T-helper 1 cell treated with Interleukin-12 subunit alpha and Interleukin-12 subunit beta and Interleukin-4 antibody, amounts not matched to agents 30 ng/mL and 1 ng/mL, for 36 hours (primary cell): ENCODE data around the gene EPHA7. TPM values are rescaled to one million over a fixed set of nuclear protein-coding genes. Genes with fewer than 3 reads are reported as not detected.

ENCODE experiments used
- intact Hi-C: fragments of 100-400 bp; cut with micrococcal nuclease; formaldehyde crosslinking; loops from one replicate; pipeline ENCODE4 v1.15.1; 2024
- total RNA-seq: library from RNA; stranded (reverse); gene quantifications from 2 replicates; pipeline ENCODE4 v1.2.3, GENCODE V29; 2022

The EPHA7 gene
- total RNA-seq, 1 donor from 2014 or later: not detected

- intact Hi-C loops: no loop called here
These were observed 25.7 kb downstream of the EPHA7 start for GRCh38 chr6:93393554-93394074.

GRCh38 chr6:93392797-93393196, 26.6 kb downstream of the EPHA7 start:
- intact Hi-C loops: no loop called here

GRCh38 chr6:93391965-93392364, 27.4 kb downstream of the EPHA7 start:
- intact Hi-C loops: no loop called here

- intact Hi-C loops: no loop called here
These were observed 30.2 kb downstream of the EPHA7 start for GRCh38 chr6:93389192-93389591.

GRCh38 chr6:93388070-93388469, 31.3 kb downstream of the EPHA7 start:
- intact Hi-C loops: no loop called here

GRCh38 chr6:93376026-93376540, 43.3 kb downstream of the EPHA7 start:
- intact Hi-C loops: no loop called here

GRCh38 chr6:93373445-93373844, 45.9 kb downstream of the EPHA7 start:
- intact Hi-C loops: no loop called here

GRCh38 chr6:93371756-93372155, 47.6 kb downstream of the EPHA7 start:
- intact Hi-C loops: no loop called here

- intact Hi-C loops: no loop called here
These were observed 49.7 kb downstream of the EPHA7 start for GRCh38 chr6:93369586-93370134.

- intact Hi-C loops: no loop called here
These were observed 52.9 kb downstream of the EPHA7 start for GRCh38 chr6:93366506-93366905.

- intact Hi-C loops: no loop called here
These were observed 53.9 kb downstream of the EPHA7 start for GRCh38 chr6:93365445-93365844.

- intact Hi-C loops: no loop called here
These were observed 60.9 kb downstream of the EPHA7 start for GRCh38 chr6:93358435-93358834.

GRCh38 chr6:93352604-93353003, 66.8 kb downstream of the EPHA7 start:
- intact Hi-C loops: no loop called here

GRCh38 chr6:93351222-93351621, 68.1 kb downstream of the EPHA7 start:
- intact Hi-C loops: no loop called here

- intact Hi-C loops: no loop called here
These were observed 68.6 kb downstream of the EPHA7 start for GRCh38 chr6:93350774-93351173.

- intact Hi-C loops: no loop called here
These were observed 75.0 kb downstream of the EPHA7 start for GRCh38 chr6:93344333-93344835.

GRCh38 chr6:93343476-93343875, 75.9 kb downstream of the EPHA7 start:
- intact Hi-C loops: no loop called here

- intact Hi-C loops: no loop called here
These were observed 77.3 kb downstream of the EPHA7 start for GRCh38 chr6:93341900-93342613.

GRCh38 chr6:93337772-93338394, 81.5 kb downstream of the EPHA7 start:
- intact Hi-C loops: no loop called here

GRCh38 chr6:93337014-93337413, 82.3 kb downstream of the EPHA7 start:
- intact Hi-C loops: no loop called here

- intact Hi-C loops: no loop called here
These were observed 89.9 kb downstream of the EPHA7 start for GRCh38 chr6:93329301-93330000.

- intact Hi-C loops: no loop called here
These were observed 91.5 kb downstream of the EPHA7 start for GRCh38 chr6:93327857-93328256.
